ENCODE data around the gene SAPCD1.
"Not testable (repeated sequence)": the region's sequence is repeated elsewhere in the genome, so short reads cannot be mapped to it uniquely, and the experiment has no call there.

- TF ChIP-seq POLR2A (IDR thresholded peaks at IDR 0.05; ENCODE audit: extremely low read depth, insufficient read length); CTCF (IDR thresholded peaks at IDR 0.05; ENCODE audit: low read depth, low read length): not testable (repeated sequence)
Measured at GRCh38 chr6:31808599-31808998, 46.1 kb downstream of the SAPCD1 start.

Measured in NB4 (cell line).